Neural progenitor cell (in vitro differentiated cells): ENCODE data around the gene STN1. TPM values are rescaled to one million over a fixed set of nuclear protein-coding genes. Genes with fewer than 3 reads are reported as not detected.

Experiments used
- DNase-seq: peaks from one replicate; pipeline ENCODE4 v3.0.0-alpha.2; 2016; ENCODE audit warnings: low spot score
- H2AFZ ChIP-seq: fragments of 200-600 bp; sonication (generic); replicated peaks from 2 replicates; pipeline ENCODE4 v1.6.1; 2016; ENCODE audit warnings: antibody characterized with exemption
- H3F3A ChIP-seq: fragments of 200-600 bp; sonication (generic); 2 replicates; pipeline ENCODE4 v1.6.1; 2016; ENCODE audit warnings: antibody characterized with exemption, low read depth
- H3K27ac ChIP-seq: fragments of 200-600 bp; sonication (generic); 2 replicates; pipeline ENCODE4 v1.5.1; 2016; ENCODE audit warnings: mild to moderate bottlenecking
- H3K27me3 ChIP-seq: fragments of 200-600 bp; sonication (generic); 2 replicates; pipeline ENCODE4 v1.6.1; 2016; ENCODE audit warnings: mild to moderate bottlenecking, moderate library complexity
- H3K36me3 ChIP-seq: fragments of 200-600 bp; sonication (generic); 2 replicates; pipeline ENCODE4 v1.5.1; 2016
- H3K4me1 ChIP-seq: fragments of 200-600 bp; sonication (generic); 2 replicates; pipeline ENCODE4 v1.6.1; 2016; ENCODE audit warnings: mixed run types
- H3K4me2 ChIP-seq: fragments of 200-600 bp; sonication (generic); 2 replicates; pipeline ENCODE4 v1.6.1; 2016
- H3K4me3 ChIP-seq: fragments of 200-600 bp; sonication (generic); 2 replicates; pipeline ENCODE4 v1.5.1; 2016
- H3K79me2 ChIP-seq: fragments of 200-600 bp; sonication (generic); 2 replicates; pipeline ENCODE4 v1.6.1; 2016; ENCODE audit warnings: low read depth
- H3K9ac ChIP-seq: fragments of 200-600 bp; sonication (generic); 2 replicates; pipeline ENCODE4 v1.6.1; 2016
- H3K9me3 ChIP-seq: fragments of 200-600 bp; sonication (generic); 2 replicates; pipeline ENCODE4 v1.5.1; 2016; ENCODE audit warnings: low read depth
- H4K20me1 ChIP-seq: fragments of 200-600 bp; sonication (generic); 2 replicates; pipeline ENCODE4 v1.6.1; 2016; ENCODE audit warnings: low read depth
- H3K27ac Mint-ChIP-seq: 3 replicates; pipeline ENCODE4 v1.8.0; 2021; ENCODE audit warnings: mixed read lengths
- H3K27me3 Mint-ChIP-seq: 2 replicates; pipeline ENCODE4 v1.8.0; 2022; ENCODE audit warnings: low read depth, mild to moderate bottlenecking, inconsistent platforms, moderate library complexity, mixed read lengths; ENCODE audit not compliant: insufficient read depth
- H3K36me3 Mint-ChIP-seq: 3 replicates; pipeline ENCODE4 v1.8.0; 2021; ENCODE audit warnings: mixed read lengths
- H3K4me1 Mint-ChIP-seq: 3 replicates; pipeline ENCODE4 v1.8.0; 2021; ENCODE audit warnings: mixed read lengths
- H3K4me3 Mint-ChIP-seq: 3 replicates; pipeline ENCODE4 v1.8.0; 2021; ENCODE audit warnings: mild to moderate bottlenecking, moderate library complexity, mixed read lengths
- H3K9me3 Mint-ChIP-seq: 3 replicates; pipeline ENCODE4 v1.8.0; 2020; ENCODE audit warnings: mixed read lengths
- CTCF ChIP-seq: fragments of 200-600 bp; sonication (generic); IDR thresholded peaks from 2 replicates; pipeline ENCODE4 v1.5.1; 2017; ENCODE audit warnings: antibody characterized with exemption, mild to moderate bottlenecking
- EZH2 ChIP-seq: fragments of 200-600 bp; sonication (generic); IDR thresholded peaks from 2 replicates; pipeline ENCODE4 v1.6.1; 2017; ENCODE audit warnings: antibody characterized with exemption, mild to moderate bottlenecking, moderate library complexity
- EZH2phosphoT487 ChIP-seq: fragments of 200-600 bp; sonication (generic); IDR thresholded peaks from 2 replicates; pipeline ENCODE4 v1.6.1; 2017; ENCODE audit warnings: antibody characterized with exemption
- total RNA-seq: library from RNA; depleted of rRNA; stranded (reverse); fragments of >200 nt; gene quantifications from 2 replicates; pipeline ENCODE4 v1.2.3, GENCODE V29; 2015; ENCODE audit warnings: low replicate concordance

The STN1 gene
- total RNA-seq, 1 donor from 2014 or later: 32.0 TPM

DNA sequence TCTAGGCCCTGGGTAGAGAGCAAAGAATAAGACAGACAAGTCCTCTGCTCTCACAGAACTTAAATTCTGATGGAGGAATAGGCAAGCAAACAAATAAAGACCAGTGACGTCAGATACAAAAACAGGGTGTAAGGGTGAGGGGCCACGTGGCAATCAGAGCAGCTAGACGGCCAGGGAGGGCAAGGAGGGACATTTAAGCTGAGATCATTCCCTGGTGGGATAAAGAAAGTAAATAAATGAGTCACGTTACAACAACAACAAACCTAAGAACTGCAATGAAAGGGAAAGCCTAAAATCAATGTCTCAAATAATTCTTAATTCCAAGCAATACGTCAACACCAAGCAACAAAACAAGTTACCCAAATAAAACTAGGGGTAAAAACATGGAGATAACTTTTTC, 21.8 kb downstream of the STN1 start:
- H3K4me3 Mint-ChIP-seq: no peak overlapping the region
- no peaks in the 10 kb centered on the region for H3K27me3 Mint-ChIP-seq
- Histone ChIP-seq H2AFZ (no peak overlapping the region), H4K20me1 (no peaks in the 10 kb centered on the region), H3K36me3 (no peaks in the 10 kb centered on the region), H3K4me3 (no peak overlapping the region), H3K27ac (no peak overlapping the region), H3F3A (no peaks in the 10 kb centered on the region), H3K4me2 (no peak overlapping the region), H3K9ac (no peak overlapping the region), H3K79me2 (no peaks in the 10 kb centered on the region), H3K4me1 (peaks cover 26% of the 10 kb centered on the region), H3K27me3 (no peaks in the 10 kb centered on the region), H3K9me3 (no peaks in the 10 kb centered on the region)
- no peak overlapping the region for H3K27ac Mint-ChIP-seq
- H3K4me1 Mint-ChIP-seq: peaks cover 42% of the 10 kb centered on the region
- no peak for DNase-seq
- TF ChIP-seq EZH2: no peak
- TF ChIP-seq EZH2phosphoT487: no peak
- no peak for TF ChIP-seq CTCF
- no peaks in the 10 kb centered on the region for H3K9me3 Mint-ChIP-seq
- H3K36me3 Mint-ChIP-seq: peaks cover 16% of the 10 kb centered on the region

- H3K4me2 ChIP-seq: no peak overlapping the region
- H3F3A ChIP-seq: no peaks in the 10 kb centered on the region
These were observed 22.4 kb downstream of the STN1 start for GRCh38 chr10:103895411-103896186.

GRCh38 chr10:103894441-103894864, 23.5 kb downstream of the STN1 start:
- no peak for DNase-seq
- Histone ChIP-seq H3K79me2 (no peaks in the 10 kb centered on the region), H3K27ac (no peak overlapping the region), H3K4me2 (no peak overlapping the region), H2AFZ (no peak overlapping the region), H3K9me3 (no peaks in the 10 kb centered on the region), H3K4me3 (no peak overlapping the region), H3K4me1 (peaks cover 17% of the 10 kb centered on the region), H3K9ac (no peak overlapping the region), H3K36me3 (no peaks in the 10 kb centered on the region), H3K27me3 (no peaks in the 10 kb centered on the region), H3F3A (no peaks in the 10 kb centered on the region), H4K20me1 (no peaks in the 10 kb centered on the region)
- no peaks in the 10 kb centered on the region for H3K27me3 Mint-ChIP-seq
- H3K36me3 Mint-ChIP-seq: peaks cover 15% of the 10 kb centered on the region
- H3K4me1 Mint-ChIP-seq: peaks cover 36% of the 10 kb centered on the region
- no peaks in the 10 kb centered on the region for H3K9me3 Mint-ChIP-seq
- H3K4me3 Mint-ChIP-seq: no peak overlapping the region
- no peak overlapping the region for H3K27ac Mint-ChIP-seq
- TF ChIP-seq CTCF: no peak

More at GRCh38 chr10:103895411-103896186, 22.4 kb downstream of the STN1 start:
- Mint-ChIP-seq H3K4me3 (no peak overlapping the region), H3K9me3 (no peaks in the 10 kb centered on the region), H3K4me1 (peaks cover 41% of the 10 kb centered on the region), H3K27ac (no peak overlapping the region), H3K36me3 (peaks cover 18% of the 10 kb centered on the region), H3K27me3 (no peaks in the 10 kb centered on the region)
- H3K4me3 ChIP-seq: no peak overlapping the region
- H3K4me1 ChIP-seq: peaks cover 26% of the 10 kb centered on the region
- H3K79me2 ChIP-seq: no peaks in the 10 kb centered on the region
- no peak overlapping the region for H3K9ac ChIP-seq
- H3K9me3 ChIP-seq: no peaks in the 10 kb centered on the region
- no peaks in the 10 kb centered on the region for H3K36me3 ChIP-seq
- no peak for DNase-seq
- H2AFZ ChIP-seq: no peak overlapping the region
- no peak overlapping the region for H3K27ac ChIP-seq
- no peaks in the 10 kb centered on the region for H3K27me3 ChIP-seq
- no peaks in the 10 kb centered on the region for H4K20me1 ChIP-seq
- TF ChIP-seq EZH2phosphoT487 (no peak), EZH2 (no peak), CTCF (no peak)
